ENCODE data around the gene GUK1.

Gene GUK1

GRCh38 chr1:228142155-228142691, 2.1 kb downstream of the GUK1 start:
- H3K4me3 ChIP-seq (ENCODE audit: low read depth, low read length) = peak overlapping the region; percentile 61
- no peak for DNase-seq (ENCODE audit: low read depth)
- no peak for TF ChIP-seq CTCF (IDR thresholded peaks at IDR 0.05; ENCODE audit: insufficient read depth, low read depth, low read length, missing control alignments)

GRCh38 chr1:228142701-228143136, 2.6 kb downstream of the GUK1 start:
- TF ChIP-seq CTCF (IDR thresholded peaks at IDR 0.05; ENCODE audit: insufficient read depth, low read depth, low read length, missing control alignments) = no peak
- no peak overlapping the region for H3K4me3 ChIP-seq (ENCODE audit: low read depth, low read length)
- no peak for DNase-seq (ENCODE audit: low read depth)

GRCh38 chr1:228143480-228144192, 3.6 kb downstream of the GUK1 start:
- no peak for DNase-seq (ENCODE audit: low read depth)
- H3K4me3 ChIP-seq (ENCODE audit: low read depth, low read length) = no peak overlapping the region

GRCh38 chr1:228144193-228144992, 4.3 kb downstream of the GUK1 start:
- DNase-seq (ENCODE audit: low read depth) = no peak
- no peak for TF ChIP-seq CTCF (IDR thresholded peaks at IDR 0.05; ENCODE audit: insufficient read depth, low read depth, low read length, missing control alignments)
- no peak overlapping the region for H3K4me3 ChIP-seq (ENCODE audit: low read depth, low read length)

More at GRCh38 chr1:228143480-228144192, 3.6 kb downstream of the GUK1 start:
- no peak for TF ChIP-seq CTCF (IDR thresholded peaks at IDR 0.05; ENCODE audit: insufficient read depth, low read depth, low read length, missing control alignments)

- no peak for DNase-seq (ENCODE audit: low read depth)
- no peak for TF ChIP-seq CTCF (IDR thresholded peaks at IDR 0.05; ENCODE audit: insufficient read depth, low read depth, low read length, missing control alignments)
- no peak overlapping the region for H3K4me3 ChIP-seq (ENCODE audit: low read depth, low read length)
These were observed 4.9 kb downstream of the GUK1 start for GRCh38 chr1:228144993-228145343.

GRCh38 chr1:228145463-228146416, 5.7 kb downstream of the GUK1 start:
- no peak for TF ChIP-seq CTCF (IDR thresholded peaks at IDR 0.05; ENCODE audit: insufficient read depth, low read depth, low read length, missing control alignments)
- DNase-seq (ENCODE audit: low read depth) = no peak
- no peak overlapping the region for H3K4me3 ChIP-seq (ENCODE audit: low read depth, low read length)
